C4-2B (cell line): ENCODE measurements around the gene SLC11A2.
"Not testable (repeated sequence)": the region's sequence is repeated elsewhere in the genome, so short reads cannot be mapped to it uniquely, and the experiment has no call there.

ENCODE experiments used
- H3K27ac ChIP-seq: fragments of 450-650 bp; 2 replicates; pipeline ENCODE4 v1.5.1; 2017
- CTCF ChIP-seq: fragments of 450-650 bp; conservative IDR thresholded peaks from 2 replicates; pipeline ENCODE4 v1.5.1; 2017; ENCODE audit warnings: mild to moderate bottlenecking
- ZFX ChIP-seq: fragments of 450-650 bp; IDR thresholded peaks from 2 replicates; pipeline ENCODE4 v1.6.1; 2017

SLC11A2 gene

GRCh38 chr12:51025338-51025835 lies 797 bp downstream of the SLC11A2 start:
- H3K27ac ChIP-seq: peak overlapping the region; percentile 98
- no peak for TF ChIP-seq CTCF
- TF ChIP-seq ZFX: no peak

GRCh38 chr12:51023625-51024382 lies 2.4 kb downstream of the SLC11A2 start:
- TF ChIP-seq ZFX (no peak), CTCF (no peak)
- H3K27ac ChIP-seq: peak overlapping the region; percentile 95

GRCh38 chr12:51021694-51022093 lies 4.5 kb downstream of the SLC11A2 start:
- H3K27ac ChIP-seq: no peak overlapping the region
- TF ChIP-seq ZFX: no peak

GRCh38 chr12:51020448-51021182 lies 5.6 kb downstream of the SLC11A2 start:
- TF ChIP-seq CTCF (no peak), ZFX (no peak)
- H3K27ac ChIP-seq: no peak overlapping the region

GRCh38 chr12:51019927-51020326 lies 6.3 kb downstream of the SLC11A2 start:
- H3K27ac ChIP-seq: no peak overlapping the region
- TF ChIP-seq CTCF (no peak), ZFX (no peak)

- H3K27ac ChIP-seq: no peak overlapping the region
- TF ChIP-seq CTCF (no peak), ZFX (no peak)
Measured at GRCh38 chr12:51018956-51019355, 7.2 kb downstream of the SLC11A2 start.

- H3K27ac ChIP-seq: no peak overlapping the region
- TF ChIP-seq ZFX (no peak), CTCF (no peak)
Measured at GRCh38 chr12:51017452-51017851, 8.7 kb downstream of the SLC11A2 start.

GRCh38 chr12:51014467-51014866 lies 11.7 kb downstream of the SLC11A2 start:
- H3K27ac ChIP-seq: not testable (repeated sequence)
